Activated CD4-positive, CD25-positive, alpha-beta regulatory T cell treated with anti-CD3 and anti-CD28 coated beads, Interleukin-2, amount 50 U/mL, for 72 hours (primary cell): Measurements from ENCODE around the gene SLC23A3.

Experiments used
- DNase-seq: peaks from one replicate; pipeline ENCODE4 v3.0.0; 2021

SLC23A3 gene

DNA sequence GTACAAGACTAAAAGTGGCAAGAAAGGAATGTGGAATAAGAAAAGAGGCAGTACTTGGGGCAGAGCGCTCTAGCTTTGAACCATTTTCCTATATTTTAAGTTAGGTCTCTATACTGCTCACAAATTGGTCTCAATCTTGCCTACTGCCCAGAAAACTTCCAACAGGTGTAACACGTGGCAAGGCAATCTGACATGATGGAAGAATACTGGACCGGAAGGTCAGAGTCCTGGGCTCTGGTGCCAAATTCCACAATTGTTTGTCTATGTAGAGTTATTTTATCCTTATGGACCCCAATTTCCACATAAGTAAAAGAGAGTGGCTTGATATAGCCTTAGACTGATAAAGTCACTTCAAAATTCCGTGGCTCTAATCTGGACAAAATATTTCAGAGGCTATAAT lies 38.1 kb downstream of the SLC23A3 start:
- no peak for DNase-seq

DNA sequence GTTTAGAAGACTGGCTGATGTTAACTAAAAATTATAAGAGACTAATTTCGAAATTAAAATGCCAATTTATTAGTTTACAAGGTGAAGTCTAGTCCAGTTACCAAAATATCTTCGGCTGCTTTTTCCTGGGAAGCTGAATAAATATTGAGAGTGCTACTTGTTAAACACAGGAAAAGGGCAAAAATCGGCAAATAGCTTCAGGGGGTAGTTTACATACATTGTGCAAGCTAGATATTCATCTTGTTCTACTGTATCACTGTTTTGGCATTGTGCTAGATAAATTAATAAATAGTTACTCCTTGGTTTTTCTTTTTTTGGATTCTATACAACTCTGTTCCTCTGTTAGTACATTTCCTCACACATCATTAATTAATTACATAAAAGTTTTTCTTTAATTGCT lies 38.5 kb downstream of the SLC23A3 start:
- DNase-seq: no peak

DNA sequence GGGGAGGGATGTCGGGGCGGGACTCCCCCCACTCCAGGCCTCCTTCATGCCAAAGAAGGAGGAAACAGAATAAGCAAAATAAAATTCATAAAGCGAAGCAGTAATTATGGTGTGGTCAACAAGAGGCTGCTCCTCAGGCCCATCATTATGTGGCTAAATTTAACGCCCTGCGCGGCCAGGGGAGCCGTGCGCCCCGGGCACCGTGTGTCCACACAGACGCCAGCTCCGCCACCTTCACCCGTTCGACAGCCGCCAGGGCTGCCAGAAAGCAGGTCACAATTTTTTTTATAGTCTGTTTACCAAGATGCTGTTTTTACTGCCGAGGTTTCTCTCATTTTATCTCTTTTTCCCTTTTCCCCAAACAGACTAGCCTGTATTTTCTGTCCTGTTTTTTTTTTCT lies 40.2 kb downstream of the SLC23A3 start:
- DNase-seq: no peak

DNA sequence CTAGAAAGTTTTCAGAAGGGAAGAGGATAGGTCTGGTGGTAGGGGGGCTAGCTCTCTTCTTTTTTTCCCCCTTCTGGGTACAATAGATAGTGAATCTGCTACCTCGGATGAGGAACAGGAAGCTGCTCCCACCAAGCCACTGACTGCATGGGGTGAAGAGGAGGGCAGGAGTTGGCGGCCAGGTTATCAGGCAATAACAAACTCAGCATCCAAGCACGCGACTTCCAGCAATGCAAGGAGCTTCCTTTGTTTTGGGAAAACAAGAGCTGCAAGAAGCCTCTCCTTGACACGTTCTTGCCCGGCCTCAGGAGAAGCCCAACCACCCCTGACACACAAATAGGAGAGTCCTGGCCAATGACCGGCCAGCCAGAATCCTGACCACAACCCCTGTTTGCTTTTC lies 41.4 kb downstream of the SLC23A3 start:
- no peak for DNase-seq

DNA sequence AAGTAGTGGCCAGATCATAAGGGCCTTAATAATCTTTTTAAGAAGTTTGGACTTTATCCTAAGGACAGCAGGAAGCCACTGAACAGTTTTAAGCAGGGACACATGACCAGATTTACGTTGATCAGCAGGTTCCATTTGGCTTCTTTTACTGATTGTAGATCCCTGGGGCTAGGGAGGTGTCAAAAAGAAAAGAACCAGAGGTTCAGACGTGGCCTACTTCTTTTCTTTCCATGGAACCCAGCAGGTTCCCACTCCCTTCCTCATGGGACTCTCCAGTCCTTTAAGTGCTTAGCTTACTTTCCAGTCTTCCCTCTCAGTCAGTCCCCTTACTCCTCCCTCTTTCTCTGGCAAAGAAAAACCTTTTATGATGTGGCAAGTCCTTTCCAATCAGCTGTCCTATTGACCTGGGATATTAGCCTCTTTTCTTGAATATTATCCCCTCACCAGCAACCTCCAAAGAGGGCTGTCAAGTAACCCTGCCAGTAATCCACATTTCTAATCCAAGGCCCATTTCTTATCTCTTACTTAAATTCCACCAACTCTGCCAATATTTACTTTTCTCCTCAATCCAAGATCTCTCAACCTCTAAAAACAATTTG lies 42.7 kb downstream of the SLC23A3 start:
- DNase-seq: no peak

DNA sequence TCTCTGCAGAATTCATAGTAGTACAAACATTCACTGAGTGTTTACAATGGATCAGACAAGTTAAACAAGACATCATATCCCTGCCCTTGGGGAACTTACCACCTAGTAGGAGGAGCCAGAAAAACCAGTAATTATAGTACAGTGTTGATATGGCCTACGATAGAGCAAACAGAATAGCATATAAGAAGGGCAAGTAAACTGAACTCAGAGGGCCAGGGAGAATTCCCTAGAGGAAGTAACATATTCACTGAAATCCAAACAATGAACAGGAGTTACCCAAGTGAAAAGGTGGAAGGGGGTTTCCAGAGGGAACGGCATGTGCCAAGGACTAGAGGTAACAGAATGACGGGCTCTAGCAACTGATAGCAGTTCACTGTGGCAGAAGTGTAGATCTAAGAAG lies 43.3 kb downstream of the SLC23A3 start:
- no peak for DNase-seq

DNA sequence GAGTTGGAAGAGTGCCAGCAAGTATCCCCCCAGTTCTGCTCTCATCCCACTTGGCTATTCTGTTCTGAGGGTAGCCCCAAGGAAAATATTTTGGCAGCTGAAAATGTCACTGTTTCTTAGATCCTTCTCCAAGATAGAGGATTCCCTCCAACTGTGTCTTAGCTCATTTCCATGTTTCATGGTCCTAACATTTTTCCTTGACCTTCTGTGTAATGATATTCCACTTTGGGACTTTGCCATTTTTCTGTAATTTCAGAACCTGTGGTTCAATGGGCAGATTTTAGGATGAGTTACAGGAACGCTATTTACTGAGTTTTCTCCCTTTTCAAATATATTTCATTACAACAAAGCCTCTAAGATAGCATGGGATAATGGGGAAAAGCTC lies 44.0 kb downstream of the SLC23A3 start:
- no peak for DNase-seq

DNA sequence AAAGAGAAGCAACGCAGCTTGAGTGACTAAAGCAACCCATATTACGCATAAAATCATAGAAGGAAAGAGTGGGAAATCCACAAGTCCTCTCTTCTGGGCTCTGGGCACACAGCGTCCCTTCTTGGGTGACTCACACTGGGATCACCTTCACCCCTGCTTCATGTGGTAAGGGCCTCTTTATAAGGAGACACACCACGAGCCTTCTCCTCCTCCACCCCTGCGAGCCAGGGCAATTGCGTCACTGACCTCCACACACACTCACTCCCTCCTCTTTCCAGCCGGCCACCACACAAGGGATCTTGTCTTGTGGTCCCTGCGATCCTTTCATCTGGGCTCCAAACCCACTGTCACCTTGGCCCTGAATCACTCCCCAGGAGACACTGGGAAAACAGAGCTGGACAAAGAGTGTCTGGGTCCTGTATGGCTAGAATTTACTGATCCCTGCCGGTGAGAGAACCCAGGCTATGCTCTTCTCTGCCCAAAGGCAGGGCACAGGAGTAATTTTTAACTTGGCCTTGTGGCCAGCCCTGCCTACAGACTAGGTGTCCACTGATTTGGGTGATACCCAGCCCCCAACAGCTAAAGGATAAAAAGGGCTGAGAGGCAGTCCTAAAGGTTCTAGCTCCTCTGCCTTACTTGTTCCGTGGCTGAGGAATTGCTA lies 44.5 kb downstream of the SLC23A3 start:
- no peak for DNase-seq

DNA sequence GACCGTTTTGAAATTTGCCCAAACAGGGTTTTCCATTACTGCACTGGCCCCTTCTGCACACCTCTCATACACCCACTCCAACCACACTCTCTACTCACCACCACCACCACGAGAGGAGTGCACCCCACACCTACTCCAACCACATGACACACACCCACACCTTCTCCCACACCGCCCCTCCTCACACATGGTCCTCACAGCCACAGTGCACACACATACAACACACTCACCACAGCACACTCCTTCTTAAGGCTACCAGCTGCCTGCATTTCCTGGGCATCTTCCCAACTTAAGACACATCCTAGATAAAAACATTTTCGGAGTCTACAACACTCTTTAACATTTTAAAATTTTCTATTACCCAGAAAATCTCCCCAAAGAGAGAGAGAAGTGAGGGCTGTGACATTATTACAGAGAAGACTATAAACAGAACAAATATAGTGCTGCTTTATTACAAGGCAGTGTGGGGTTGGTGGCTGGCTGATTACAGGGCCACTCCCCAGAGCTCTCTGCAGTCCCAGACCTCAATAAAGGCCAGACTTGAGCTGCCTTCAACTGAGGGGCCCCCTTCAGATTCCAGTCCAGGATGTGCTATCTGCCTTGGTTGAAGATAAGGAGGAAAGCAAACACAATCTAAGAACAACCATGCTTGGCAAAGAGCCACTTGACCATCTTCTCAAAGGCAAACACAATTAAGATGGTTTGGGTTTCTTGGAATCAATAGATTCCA lies 45.3 kb downstream of the SLC23A3 start:
- DNase-seq: no peak

DNA sequence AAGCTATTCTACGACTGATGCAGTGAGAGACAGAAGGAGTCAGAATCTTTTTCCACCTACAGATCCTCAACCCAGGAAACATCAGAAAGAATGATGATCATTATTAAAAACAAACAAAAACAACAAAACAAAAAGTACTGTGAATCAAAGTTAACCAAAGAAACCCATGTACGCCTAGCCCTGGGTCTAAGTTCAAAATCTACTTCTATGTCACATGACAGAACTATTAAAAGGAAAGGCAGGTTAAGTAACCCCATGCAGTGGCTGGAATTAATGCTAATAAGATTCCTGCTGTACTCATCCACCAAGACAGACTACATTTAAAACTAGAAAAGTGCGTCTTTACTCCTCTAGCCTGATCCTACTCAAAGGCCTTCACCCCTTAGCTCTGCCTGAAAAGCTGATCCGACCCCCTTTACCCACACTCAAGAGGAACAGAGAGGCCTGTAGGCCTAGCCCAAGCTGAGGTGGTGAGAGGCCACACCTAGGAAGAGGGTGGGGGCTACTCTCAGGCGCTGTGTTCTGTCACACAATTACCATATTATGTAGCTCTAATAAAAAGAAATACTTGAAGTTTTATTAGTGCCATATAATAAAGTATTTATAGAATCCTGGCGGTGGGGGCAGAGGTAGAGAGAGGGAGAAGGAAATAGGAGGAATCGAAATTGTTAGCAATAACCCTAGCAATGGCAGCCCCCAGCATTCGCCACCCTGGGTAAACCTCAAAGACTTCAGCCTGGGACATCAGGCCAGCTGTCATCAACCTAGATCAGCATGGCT lies 46.3 kb downstream of the SLC23A3 start:
- DNase-seq: no peak

DNA sequence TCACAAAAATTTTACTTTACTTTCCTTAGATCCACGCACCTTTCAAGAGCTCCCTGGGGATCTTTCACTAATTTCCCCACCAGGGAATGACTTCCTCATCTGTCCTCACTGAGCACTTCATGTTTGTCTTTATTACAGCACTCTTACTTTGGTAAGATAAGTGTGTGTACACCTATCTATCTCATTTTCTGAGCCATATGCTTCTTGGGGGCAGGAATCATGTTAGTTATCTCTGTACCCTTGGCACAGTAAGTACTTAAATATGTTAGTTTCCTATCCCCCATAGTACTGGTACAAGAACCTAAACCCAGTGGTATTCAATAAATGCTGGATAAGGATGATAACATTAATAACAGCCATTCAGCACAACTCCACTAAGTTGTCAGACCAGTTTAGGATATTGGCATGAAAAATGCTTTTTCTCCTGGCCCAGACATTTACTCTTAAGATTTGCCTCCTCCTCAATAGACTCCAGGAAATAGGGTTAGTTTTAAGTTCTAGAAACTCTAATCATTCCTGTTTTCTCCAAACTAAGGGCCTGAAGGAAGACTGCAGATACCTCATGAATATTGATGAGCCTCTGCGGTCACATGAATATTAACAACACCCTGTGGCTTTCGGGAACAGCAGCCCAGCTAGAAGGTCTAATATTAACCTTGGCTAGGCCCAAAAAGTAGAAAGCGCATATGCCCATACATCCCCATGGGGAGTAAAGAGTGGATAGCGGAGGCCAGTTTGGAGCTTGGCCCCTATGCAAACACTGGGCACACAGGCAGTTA lies 47.4 kb downstream of the SLC23A3 start:
- DNase-seq: no peak

DNA sequence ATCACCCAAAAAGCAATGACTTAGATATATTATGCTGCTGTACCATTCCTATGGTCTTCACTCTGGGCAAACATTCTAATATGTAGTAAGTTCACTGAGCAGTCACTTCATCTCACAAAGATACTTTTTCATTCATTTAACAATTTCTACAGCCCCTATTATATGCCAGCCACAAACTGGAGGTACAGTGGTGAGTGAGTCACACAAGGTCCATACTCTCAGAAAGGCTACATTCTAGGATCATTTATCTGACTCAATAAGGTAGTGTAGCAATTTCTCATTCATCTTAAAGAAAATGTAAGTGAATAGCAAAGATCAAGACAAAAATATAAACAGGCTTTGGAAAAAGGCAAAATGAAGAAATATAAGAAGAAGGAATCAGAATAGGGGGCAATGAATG lies 49.7 kb downstream of the SLC23A3 start:
- DNase-seq: no peak

DNA sequence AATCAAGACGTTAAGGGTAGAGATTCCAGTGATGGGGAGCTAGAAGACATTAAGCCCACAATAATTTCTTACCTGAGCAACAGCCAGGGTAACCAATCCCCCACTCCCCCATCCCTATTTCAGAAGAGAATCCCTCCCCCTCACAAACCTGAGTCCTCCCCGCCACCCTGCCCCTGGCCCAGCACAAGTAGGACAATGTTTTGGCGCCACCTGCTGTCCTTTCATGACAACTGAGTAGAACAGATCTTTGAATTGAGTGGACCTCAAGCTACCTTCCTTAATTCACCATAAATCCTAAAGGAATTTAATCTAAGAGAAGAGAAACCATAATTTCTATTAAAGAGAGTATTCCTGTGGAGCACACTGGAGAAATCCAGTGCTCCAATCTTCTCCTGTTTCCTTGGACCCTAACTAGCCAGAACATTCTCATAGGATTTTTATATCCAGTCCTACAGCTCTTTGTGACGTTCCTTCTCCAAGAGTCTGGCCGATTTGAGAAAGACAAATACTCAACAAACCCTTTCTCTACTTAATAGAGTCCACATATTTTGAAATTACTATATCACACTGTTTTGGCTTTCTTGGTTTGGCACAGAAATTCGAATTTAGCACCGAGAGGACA lies 50.3 kb downstream of the SLC23A3 start:
- peak; percentile 62 for DNase-seq

DNA sequence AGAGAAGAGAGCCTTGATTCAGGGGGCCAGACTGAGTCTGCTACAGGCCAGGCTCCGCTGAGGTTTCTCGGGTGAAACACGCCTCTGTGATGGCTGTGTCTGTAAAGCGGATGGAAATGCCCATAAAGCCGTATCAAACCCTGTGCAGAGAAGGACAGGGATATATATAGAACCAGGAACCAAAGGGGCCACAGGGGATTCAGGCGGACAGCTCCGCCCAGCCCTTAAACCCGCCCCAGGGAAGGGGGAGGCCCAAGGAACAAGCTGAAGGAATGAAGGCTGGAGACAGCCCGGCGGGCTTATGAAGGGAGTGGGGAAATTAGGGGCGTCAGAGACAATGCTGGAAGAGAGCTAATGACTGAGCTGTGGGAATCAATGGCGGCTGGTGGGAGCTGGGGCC lies 51.3 kb downstream of the SLC23A3 start:
- DNase-seq: no peak

DNA sequence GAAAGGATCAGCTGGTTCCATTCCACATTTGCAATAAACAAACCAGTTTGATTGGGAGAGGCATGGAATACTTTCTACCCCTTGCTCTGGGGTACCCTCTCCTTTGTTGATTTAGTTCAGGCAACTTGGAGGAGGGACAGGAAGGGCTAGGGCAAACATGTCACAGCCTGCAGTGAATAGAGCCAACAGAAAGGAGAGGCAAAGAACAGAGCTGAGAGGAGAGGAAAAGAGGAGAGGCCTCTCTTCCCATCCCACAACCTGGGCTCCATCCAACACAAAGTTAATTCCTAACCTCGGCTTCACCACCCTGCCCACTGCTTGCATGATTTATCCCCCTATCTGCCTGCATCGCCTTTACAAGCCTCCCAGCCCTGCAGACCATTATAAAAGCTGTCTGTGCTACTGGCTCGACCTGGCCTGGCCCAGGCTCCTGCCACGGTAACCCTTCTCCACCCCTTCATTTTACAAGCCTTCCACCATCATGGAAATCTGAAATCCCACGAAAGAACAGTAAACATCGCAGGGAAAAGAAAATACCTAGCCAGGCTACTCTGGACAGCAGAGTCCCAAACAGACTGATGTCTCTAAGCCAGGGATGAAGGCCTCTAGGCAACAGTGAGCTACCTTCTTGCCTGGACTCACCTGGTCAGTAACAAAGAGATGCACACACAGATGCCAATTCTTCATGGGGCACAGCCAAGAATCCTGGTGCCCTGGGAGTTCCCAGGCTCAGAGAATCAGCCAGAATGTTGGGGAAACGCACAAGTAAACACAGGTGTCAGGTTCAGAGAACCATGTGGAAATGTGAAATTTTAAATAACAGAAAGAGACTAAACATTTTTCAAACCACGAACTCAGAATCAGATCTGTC lies 52.8 kb downstream of the SLC23A3 start:
- DNase-seq: no peak

DNA sequence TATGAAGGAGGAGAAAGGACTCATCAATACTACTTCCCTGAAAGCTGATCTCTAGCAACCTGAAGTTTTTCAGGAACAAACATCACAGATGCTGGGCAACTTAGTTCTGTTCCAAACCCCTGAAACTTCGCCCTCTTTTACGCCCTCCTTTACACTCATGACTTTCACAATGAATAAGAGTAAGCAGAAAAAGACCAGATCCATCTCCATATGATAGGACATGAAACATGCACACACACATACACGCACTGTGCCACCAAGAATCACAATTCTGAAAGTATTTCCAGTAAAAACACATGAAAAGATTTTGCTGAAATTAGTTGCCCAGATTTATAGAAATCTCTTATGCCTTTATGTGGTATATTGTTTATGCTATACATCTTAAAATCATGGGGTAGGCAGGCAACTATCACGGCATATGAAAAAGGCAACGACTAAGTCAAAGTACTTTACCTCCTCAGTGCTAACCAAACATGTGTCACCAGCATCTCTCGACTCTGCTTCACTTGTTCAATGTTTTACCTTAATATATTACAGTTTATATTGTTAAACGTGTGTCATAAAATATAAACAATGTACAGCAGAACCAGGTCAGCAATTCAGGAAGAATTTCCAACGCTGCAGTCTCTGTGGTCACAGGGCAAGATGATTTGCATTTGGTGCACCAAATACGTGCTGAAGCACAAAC lies 57.0 kb downstream of the SLC23A3 start:
- DNase-seq: no peak

DNA sequence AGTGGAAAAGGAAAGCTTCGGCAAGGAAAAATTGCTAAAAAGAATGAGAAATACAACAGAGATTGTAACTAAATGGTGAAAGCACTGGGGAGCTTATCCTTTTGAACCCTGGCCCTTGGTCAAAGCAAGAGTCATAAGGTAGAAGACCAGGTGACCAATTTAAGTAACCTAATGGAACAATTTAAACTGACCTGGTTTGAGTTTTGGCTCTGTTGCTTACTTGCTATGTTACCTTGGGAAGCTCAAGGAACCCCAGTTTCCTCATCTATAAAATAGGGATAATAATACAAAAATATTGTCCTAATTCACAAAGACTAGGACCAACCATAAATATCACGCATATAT lies 57.8 kb downstream of the SLC23A3 start:
- no peak for DNase-seq
